ENCODE measurements around the gene CREG1.
A peak's percentile ranks its signal among the peaks of the same experiment; 100 is the strongest.

CREG1 gene

DNA sequence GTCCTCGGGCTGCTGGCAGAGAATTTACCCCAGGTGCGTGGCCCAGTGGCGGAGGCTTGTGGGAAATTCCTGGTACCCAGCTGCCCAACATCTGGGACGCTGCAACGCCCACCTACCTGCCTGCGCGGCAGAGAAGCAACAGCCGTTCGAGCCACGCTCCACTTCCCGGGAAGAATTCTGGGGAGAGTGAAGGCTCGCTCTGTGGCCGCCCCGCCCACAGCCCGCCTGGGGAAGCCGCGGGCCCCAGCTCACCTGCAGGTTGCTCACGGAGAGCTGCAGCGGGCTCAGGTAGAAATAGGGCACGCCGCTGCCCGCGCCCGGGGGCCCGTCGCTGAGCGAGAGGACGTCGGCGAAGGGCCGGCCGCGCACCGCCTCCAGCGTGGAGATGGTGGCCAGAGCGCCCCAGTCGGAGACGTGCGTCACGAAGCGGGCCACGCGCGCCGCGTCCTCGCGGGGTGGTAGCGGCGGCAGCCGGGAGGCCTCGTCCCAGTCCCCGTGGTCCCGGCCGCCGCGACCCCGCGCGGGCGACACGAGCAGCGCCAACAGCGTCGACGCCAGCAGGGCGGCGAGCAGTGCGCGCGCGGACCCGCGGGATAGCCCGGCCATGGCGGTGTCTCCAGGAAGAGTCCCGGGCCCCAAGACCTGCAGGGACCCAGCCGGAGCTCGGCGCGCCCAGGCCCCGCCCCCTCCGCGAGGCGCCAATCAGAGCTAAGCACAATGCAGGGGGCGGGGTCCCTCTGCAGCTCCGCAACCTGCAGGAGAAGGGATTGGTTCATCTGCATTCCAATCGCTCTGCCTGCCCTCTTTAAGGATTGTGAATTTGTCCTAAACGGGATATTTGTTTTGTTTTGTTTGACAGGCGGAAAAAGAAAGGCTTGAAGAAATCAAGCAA is at the start of gene CREG1 (continued):
- TF ChIP-seq ZNF76 (tag by site-specific recombination; IDR thresholded peaks at IDR 0.05; ENCODE audit: borderline replicate concordance, low read depth) (peak; percentile 78), ZNF16 (tag by site-specific recombination; IDR thresholded peaks at IDR 0.05; ENCODE audit: low read depth) (no peak), SALL2 (tag by site-specific recombination; IDR thresholded peaks at IDR 0.05; ENCODE audit: borderline replicate concordance) (no peak), ZNF221 (tag by site-specific recombination; IDR thresholded peaks at IDR 0.05; ENCODE audit: borderline replicate concordance) (no peak), ZSCAN16 (tag by site-specific recombination; IDR thresholded peaks at IDR 0.05) (no peak), KLF9 (tag by site-specific recombination; IDR thresholded peaks at IDR 0.05; ENCODE audit: low read depth) (peak; percentile 54), ZNF211 (tag by site-specific recombination; IDR thresholded peaks at IDR 0.05; ENCODE audit: low read depth) (no peak), EGR2 (tag by site-specific recombination; IDR thresholded peaks at IDR 0.05; ENCODE audit: low read depth) (peak; percentile 70), ZNF24 (tag by site-specific recombination; IDR thresholded peaks at IDR 0.05) (peak; percentile 20; the same call in 1 of the 2 replicates), ZNF341 (tag by site-specific recombination; IDR thresholded peaks at IDR 0.05; ENCODE audit: low read depth) (no peak; the same call in 1 of the 2 replicates), GLIS2 (tag by site-specific recombination; IDR thresholded peaks at IDR 0.05) (peak; percentile 38; the same call in 1 of the 2 replicates), ZNF626 (tag by site-specific recombination; IDR thresholded peaks at IDR 0.05) (peak; percentile 75; the same call in 1 of the 2 replicates), SP3 (tag by site-specific recombination; IDR thresholded peaks at IDR 0.05) (peak; percentile 55; the same call in 1 of the 2 replicates), ZNF660 (tag by site-specific recombination; IDR thresholded peaks at IDR 0.05) (peak; percentile 67; the same call in 1 of the 2 replicates), ZBTB1 (tag by site-specific recombination; IDR thresholded peaks at IDR 0.05) (no peak), SP2 (tag by site-specific recombination; IDR thresholded peaks at IDR 0.05) (peak; percentile 95), HOXC10 (CRISPR knock-in tag; IDR thresholded peaks at IDR 0.05) (no peak), ZBTB8A (tag by site-specific recombination; IDR thresholded peaks at IDR 0.05) (peak; percentile 58), ZNF37A (tag by site-specific recombination; IDR thresholded peaks at IDR 0.05) (no peak), ZNF585B (tag by site-specific recombination; IDR thresholded peaks at IDR 0.05) (0 out of 2 replicates have a peak, but pooled peaks have one; percentile 8), ZNF121 (tag by site-specific recombination; IDR thresholded peaks at IDR 0.05) (no peak), ZNF433 (tag by site-specific recombination; IDR thresholded peaks at IDR 0.05; ENCODE audit: low read depth) (no peak), ZNF530 (tag by site-specific recombination; IDR thresholded peaks at IDR 0.05; ENCODE audit: low read depth) (no peak)
- TF ChIP-seq, protein P1, sequence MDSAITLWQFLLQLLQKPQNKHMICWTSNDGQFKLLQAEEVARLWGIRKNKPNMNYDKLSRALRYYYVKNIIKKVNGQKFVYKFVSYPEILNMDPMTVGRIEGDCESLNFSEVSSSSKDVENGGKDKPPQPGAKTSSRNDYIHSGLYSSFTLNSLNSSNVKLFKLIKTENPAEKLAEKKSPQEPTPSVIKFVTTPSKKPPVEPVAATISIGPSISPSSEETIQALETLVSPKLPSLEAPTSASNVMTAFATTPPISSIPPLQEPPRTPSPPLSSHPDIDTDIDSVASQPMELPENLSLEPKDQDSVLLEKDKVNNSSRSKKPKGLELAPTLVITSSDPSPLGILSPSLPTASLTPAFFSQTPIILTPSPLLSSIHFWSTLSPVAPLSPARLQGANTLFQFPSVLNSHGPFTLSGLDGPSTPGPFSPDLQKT (IDR thresholded peaks at IDR 0.05; ENCODE audit: borderline replicate concordance, low read depth, low read length): no peak
- TF ChIP-seq, protein P2, sequence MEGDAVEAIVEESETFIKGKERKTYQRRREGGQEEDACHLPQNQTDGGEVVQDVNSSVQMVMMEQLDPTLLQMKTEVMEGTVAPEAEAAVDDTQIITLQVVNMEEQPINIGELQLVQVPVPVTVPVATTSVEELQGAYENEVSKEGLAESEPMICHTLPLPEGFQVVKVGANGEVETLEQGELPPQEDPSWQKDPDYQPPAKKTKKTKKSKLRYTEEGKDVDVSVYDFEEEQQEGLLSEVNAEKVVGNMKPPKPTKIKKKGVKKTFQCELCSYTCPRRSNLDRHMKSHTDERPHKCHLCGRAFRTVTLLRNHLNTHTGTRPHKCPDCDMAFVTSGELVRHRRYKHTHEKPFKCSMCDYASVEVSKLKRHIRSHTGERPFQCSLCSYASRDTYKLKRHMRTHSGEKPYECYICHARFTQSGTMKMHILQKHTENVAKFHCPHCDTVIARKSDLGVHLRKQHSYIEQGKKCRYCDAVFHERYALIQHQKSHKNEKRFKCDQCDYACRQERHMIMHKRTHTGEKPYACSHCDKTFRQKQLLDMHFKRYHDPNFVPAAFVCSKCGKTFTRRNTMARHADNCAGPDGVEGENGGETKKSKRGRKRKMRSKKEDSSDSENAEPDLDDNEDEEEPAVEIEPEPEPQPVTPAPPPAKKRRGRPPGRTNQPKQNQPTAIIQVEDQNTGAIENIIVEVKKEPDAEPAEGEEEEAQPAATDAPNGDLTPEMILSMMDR (tag by site-specific recombination; IDR thresholded peaks at IDR 0.05): no peak
- TF ChIP-seq, protein P3, sequence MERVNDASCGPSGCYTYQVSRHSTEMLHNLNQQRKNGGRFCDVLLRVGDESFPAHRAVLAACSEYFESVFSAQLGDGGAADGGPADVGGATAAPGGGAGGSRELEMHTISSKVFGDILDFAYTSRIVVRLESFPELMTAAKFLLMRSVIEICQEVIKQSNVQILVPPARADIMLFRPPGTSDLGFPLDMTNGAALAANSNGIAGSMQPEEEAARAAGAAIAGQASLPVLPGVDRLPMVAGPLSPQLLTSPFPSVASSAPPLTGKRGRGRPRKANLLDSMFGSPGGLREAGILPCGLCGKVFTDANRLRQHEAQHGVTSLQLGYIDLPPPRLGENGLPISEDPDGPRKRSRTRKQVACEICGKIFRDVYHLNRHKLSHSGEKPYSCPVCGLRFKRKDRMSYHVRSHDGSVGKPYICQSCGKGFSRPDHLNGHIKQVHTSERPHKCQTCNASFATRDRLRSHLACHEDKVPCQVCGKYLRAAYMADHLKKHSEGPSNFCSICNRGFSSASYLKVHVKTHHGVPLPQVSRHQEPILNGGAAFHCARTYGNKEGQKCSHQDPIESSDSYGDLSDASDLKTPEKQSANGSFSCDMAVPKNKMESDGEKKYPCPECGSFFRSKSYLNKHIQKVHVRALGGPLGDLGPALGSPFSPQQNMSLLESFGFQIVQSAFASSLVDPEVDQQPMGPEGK (tag by site-specific recombination; IDR thresholded peaks at IDR 0.05): peak; percentile 44; the same call in 1 of the 2 replicates
- TF ChIP-seq, protein P4, sequence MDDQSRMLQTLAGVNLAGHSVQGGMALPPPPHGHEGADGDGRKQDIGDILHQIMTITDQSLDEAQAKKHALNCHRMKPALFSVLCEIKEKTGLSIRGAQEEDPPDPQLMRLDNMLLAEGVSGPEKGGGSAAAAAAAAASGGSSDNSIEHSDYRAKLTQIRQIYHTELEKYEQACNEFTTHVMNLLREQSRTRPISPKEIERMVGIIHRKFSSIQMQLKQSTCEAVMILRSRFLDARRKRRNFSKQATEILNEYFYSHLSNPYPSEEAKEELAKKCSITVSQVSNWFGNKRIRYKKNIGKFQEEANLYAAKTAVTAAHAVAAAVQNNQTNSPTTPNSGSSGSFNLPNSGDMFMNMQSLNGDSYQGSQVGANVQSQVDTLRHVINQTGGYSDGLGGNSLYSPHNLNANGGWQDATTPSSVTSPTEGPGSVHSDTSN (CRISPR knock-in tag; IDR thresholded peaks at IDR 0.05): peak; percentile 64; the same call in 1 of the 2 replicates
- TF ChIP-seq, protein P5, sequence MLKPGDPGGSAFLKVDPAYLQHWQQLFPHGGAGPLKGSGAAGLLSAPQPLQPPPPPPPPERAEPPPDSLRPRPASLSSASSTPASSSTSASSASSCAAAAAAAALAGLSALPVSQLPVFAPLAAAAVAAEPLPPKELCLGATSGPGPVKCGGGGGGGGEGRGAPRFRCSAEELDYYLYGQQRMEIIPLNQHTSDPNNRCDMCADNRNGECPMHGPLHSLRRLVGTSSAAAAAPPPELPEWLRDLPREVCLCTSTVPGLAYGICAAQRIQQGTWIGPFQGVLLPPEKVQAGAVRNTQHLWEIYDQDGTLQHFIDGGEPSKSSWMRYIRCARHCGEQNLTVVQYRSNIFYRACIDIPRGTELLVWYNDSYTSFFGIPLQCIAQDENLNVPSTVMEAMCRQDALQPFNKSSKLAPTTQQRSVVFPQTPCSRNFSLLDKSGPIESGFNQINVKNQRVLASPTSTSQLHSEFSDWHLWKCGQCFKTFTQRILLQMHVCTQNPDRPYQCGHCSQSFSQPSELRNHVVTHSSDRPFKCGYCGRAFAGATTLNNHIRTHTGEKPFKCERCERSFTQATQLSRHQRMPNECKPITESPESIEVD (tag by site-specific recombination; IDR thresholded peaks at IDR 0.05): 0 out of 2 replicates have a peak, but pooled peaks have one; percentile 11
